Activated CD8-positive, alpha-beta memory T cell treated with anti-CD3 and anti-CD28 coated beads, Interleukin-2, amount 50 U/mL, for 1 hour (primary cell): ENCODE measurements around the gene FXYD6.

ENCODE experiments used
- DNase-seq: peaks from one replicate; pipeline ENCODE4 v3.0.0-alpha.2; 2020; ENCODE audit errors: extremely low read depth

FXYD6 gene

DNA sequence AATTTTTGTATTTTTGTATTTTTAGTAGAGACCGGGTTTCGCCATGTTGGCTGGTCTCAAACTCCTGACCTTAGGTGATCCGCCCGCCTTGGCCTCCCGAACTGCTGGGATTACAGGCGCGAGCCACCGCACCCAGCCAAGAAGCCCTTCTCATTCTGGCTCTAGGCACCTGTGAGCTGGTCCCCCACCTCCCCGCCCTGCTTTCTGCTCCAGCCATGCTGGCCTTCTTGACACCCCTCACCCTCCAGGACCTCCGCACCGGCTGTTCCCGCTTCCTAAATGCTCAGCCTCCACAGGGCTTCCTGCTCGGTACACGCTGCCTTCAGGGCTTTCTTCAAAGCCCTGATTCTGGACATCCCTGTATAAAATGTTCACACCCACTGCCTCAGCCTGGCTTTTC, 46.4 kb downstream of the FXYD6 start:
- no peak for DNase-seq

DNA sequence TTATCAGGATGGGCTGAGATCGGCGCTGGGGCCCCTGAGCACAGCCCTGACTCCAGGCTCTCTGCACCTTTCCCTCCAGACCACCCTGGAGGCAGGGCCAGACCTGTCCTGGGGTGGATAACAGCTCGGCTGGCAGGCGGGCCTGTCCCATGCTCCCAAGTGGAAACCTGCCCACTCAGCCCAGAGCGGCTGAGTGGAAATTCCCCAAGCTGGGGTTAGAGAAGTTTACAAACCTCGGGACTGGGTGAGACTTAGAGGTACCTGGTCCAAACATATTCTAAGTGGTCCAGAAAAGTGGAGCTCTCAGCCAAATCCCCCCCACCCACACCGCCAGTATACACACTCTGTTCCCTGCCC, 47.1 kb downstream of the FXYD6 start:
- no peak for DNase-seq

DNA sequence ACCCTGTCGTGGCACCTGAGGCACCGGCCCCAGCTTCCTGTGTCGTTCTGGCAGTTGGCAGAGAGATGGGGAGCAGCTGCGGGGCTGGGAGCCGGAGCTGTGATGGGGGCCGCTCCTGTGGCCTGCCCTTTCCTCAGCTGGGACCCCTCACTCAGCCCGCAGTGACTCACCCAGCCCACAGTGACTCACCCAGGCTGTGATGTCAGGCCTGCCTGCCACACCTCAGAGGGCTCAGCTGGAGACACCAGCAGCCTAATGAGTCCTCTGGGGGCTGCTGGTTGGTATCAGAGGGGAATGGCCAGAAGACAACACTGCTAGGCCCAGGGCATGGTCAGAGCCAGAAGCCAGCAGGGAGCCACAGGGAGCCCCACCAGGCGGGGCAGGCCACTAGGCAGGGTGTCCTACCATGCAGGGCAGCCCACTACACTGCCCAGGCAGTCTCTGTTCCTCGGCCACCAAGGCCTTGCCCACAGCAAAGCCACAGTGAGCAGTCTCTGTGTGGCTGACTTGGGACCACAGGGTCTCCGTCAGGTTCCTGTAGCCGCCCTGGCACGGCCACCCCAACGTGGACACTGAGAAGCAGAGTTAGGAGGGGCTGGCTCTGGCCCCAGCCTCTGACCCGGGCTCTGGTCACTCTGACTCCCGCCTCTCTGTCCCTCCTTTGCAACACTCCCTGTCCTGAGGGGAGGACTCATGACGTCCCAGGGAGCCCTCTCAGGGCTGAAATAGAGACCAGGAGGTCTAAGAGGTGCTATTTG, 47.7 kb downstream of the FXYD6 start:
- DNase-seq: peak; percentile 76

DNA sequence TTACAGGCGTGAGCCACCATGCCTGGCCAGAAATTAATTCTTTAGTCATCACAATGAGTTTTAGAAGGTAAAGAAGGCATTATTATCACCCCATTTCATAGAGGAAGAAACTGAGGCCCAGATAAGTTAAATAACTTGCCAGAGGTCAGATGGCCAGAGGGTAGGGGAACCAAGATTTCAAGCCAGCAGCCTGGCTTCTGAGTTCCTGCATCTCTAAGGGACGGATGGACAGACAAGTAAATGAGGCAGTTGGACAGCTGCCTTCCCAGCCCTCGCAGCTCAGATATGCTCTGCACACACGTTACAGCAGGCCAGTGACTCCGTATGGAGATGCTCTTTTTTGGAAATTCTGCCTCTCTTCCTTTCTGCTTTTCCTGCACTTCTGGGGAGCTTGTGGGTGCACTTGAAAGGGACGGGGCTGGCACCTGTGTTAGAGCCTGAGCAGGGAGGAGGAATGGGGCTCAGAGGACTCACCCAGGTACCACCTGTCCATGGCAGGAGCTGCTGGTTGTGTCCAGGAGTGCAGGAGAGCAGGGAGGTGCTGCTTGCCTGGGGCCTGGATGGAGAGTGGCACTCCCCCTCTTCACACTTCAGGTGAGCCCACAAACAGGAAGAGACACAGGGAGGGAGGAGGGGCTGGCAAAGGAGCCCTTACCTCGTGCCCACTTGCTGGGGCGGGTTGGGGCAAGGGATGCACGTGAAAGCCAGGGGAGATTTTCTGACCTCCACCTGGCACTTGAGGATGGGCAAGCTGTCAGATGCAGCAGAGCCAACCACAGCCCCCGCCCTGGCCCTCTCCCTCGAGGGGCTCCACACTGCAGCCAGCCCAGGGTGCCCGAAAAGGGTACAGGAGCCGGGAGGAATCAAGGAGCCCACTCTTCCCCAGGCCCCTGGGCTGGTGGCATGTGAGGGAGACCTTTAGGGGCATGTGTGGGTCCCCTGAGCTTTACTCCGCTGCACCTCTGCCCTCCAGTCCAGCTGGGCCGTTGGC, 48.6 kb downstream of the FXYD6 start:
- no peak for DNase-seq

DNA sequence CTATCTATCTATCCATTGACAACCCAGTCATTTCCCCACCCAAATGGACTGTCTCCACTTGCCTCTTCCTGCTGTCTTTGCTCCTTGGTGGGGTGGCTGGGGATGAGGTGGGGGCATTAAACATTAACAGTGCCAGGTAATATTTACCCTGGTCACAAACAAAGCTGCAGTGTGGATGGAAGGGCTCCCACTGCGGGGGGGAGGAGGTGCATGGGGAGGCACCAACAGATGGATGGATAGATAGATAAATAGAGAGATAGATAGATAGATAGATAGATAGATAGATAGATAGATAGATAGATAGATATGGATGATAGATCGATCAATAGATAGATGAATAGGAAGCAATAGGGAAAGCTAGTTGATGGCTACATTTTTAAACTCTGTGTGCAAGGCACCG, 49.6 kb downstream of the FXYD6 start:
- no peak for DNase-seq

DNA sequence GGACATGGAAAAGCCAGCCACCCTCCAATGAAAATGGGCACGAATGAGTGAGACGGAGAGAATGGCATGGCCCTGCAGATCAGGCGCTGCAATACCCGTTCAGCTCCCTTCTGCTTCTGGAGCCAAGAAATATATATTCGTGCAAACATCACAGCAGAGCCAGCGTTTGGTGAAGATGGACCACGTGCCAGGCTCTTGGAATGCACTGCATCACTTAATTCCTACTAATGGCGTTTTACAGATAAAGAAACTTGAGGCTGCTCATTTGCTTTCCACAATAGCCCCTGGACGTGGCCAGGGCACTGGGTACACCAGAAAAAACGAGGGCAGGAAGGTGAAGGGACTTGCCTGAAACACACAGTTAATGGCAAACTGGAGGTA, 50.3 kb downstream of the FXYD6 start:
- no peak for DNase-seq

DNA sequence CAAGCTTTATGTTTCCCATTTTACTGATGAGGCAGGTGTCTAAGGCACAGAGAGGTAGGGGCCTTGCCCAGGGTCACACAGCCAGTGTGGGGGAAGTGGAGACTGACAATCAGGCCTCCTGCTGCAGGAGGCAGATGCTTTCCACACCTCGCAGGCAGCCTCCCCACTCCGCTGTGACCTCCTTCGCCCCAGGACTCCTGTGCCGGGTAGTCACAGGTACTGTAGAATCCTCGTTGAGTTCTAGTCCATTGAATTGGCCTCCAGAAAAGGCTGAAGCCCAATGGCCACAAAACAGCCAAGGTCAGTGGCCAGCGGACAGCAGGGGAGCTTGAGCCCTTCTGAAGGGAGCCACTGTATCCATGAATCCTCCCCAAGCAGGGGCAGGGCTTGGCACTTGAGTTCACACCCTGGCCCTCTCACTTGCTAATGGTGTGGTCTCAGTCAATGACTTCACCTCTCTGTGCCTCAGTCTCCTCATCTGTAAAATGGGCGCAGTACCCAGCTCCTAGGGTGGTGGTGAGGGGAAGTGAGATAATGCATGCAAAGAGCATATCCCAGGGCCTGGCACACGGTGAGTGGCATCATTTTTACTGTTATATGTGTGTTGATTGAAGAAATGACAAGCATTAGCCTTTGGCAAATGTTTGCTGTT, 50.8 kb downstream of the FXYD6 start:
- DNase-seq: no peak

DNA sequence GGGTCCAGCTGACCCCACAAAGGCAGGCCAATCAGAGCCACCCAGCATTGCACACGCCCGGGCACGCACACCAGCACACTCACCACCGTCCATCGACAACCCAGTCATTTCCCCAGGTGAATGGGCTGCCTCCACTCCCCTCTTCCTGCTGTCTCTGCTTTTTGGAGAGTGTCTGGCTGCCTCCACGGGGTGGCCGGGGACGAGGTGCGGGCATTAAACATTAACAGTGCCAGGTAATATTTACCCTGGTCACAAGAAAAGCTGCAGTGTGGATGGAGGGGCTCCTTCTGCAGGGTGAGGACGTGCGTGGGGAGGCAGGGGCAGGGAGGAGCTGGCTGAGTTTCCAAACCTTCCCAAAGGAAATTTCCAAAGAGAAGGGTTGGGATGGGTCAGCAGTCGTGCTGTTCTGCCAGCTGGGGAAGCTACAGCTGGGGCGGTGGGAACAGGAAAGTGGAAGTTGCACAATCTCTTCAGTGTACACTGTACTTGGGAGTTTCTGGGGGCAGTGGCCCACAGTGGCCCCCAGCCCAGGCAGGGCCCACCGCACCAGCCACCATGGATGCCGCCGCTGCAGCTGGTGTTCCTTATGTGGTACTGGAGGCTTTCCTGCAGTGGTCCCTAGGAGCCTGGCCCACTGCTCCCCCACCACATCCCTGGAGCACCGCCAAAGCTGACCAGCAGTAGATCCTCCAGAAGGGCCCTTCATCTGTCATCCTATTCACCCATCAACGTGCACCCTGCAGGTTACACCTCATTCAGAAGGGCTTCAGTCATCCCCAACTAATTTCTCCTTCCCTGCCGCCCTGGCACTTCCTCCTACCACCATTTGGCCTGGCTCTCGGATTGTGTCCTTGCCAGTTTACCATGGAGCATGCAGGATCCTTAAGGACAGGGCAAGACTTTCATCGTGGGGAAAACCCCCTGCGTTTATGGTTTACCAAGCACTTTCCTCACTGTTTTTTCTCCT, 51.6 kb downstream of the FXYD6 start, which contains the start of gene FXYD2:
FXYD2 (minus strand) TSS at position 174 of the 967 bp plus-strand sequence; CDS start at position 108, 66 bp downstream.
- no peak for DNase-seq

DNA sequence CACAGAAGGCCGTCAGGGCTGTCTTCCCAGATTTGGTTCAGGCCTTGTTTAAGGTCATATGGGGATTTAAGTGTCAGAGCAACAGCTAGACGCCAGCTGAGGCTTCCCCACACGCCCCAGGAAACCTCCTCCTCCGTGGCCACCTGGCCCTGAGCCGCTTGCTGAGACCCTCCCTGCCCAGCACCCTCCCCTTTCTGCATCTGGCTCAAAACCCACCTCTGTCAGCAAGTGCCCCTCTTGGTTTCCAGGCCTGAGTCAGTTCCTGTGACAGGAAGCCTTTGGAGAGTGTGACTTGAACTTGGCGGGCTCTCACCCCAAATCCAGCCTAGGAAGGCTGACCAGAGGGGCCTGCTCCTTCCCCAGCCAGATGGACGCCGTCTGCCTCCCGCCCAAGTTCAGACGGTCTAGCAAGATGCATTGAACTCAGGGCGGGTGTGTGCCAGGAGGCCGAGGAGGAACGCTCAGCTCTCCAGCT, 52.5 kb downstream of the FXYD6 start:
- DNase-seq: no peak

DNA sequence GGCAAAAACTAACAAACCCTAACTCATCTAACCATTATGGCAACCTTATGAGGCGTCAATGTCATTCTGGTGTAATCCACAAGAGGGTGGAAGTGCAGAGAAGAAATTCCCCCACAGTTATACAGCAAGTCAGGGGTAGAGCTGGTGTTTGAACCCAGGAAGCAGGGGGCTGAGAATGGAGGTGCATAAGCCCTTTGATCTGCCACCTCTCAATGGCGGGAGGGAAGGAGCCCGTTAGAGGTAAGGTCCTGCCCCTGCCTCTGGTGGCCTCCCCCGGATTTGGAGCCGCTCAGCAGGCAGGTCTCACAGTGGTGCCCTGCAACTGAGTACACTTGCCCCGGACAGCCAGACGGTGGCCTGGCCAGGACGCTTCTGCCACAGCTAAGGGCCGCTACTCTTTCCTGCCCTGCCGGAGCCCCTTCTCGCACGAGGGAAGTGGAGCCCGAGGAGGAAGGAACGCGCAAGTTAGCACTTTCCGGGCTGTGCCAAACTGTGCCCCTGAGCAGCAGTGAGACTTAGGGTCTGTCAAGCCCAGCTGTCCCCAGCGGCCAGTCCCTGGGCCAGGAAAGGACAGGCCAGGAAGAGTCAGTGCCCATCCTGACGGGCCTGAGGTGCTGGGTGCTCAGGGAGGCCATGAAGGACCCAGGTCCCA, 53.0 kb downstream of the FXYD6 start:
- no peak for DNase-seq

DNA sequence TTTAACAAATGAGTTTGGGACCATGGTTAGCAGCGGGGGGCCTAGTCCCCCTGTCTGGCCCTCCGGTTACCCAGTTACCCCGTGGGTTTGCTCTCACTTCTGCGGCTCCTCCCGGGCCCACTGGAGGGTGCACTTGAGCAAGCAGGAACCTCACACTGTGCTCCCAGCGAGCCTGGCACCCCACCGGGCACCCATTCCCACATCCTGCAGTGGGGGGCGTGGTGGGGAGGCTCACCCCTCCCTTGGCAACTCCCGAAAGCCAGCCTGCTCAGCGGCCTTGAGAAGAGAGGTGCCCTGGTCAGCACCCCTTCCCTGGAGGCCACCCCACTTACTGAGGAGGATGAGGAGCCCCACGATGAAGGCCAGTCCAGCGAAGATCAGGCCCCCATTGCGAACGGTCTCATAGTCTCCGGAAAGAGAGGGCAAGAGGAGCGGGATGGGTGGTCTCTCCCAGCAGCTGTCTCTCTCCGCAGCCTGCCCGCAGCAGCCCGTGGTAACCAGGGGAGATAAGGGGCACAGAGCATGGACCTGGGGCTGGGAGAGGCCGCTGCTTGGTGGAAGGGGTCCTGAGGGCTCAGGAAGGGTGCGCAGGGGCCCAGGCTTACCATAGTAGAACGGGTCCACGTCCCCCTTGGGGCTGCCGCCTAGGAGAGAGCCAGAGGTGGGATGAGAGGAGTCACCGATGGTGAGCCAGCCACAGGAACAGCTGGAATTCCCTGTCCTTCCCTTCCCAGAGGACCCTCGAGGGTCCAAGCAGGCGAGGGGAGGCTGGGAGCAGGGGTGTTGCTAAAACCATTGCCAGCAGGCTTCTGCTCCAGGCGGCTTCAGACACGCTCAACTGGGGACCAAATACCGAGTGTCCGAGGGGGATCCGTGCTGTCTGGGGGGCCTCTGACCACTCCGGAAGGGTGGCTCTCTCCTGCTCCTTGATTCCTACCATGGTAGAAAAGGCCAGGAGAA, 54.1 kb downstream of the FXYD6 start:
- no peak for DNase-seq

DNA sequence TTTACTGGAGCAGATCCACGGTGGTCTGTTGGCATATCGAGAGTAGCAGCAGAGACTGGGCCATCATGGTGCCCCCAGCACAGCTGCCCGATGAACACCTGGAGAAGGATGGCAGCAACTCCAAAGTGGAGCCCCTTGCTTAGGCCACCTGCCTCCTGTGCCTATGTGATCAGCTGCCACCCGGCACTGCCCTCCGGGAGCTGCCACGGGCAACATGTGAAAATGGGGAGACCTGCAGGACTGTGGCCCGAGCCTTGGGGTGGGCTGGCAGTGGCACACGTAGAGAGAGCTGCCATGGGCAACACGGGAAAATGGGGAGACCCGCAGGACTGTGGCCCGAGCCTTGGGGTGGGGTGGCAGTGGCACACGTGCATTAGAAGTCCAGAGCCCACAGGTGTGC, 55.0 kb downstream of the FXYD6 start:
- no peak for DNase-seq

DNA sequence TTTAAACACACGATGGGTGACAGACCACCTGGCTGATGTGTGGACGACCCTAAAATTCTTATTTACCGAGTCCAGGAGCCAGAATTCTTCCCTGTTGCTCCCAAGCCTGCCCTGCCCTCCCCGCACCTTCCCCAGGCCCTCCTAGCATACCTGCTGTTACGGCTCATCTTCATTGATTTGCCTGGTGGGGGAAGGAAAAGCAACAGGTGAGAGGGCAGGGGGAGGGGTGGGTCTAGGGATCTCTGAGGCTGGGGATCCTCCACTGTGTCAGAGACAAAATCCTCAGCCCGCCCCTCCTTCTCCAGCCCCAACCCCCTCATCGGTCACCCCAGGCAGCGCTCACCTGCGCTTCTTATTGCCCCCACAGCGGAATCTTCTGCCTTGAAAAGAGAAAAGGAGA, 55.9 kb downstream of the FXYD6 start:
- no peak for DNase-seq

DNA sequence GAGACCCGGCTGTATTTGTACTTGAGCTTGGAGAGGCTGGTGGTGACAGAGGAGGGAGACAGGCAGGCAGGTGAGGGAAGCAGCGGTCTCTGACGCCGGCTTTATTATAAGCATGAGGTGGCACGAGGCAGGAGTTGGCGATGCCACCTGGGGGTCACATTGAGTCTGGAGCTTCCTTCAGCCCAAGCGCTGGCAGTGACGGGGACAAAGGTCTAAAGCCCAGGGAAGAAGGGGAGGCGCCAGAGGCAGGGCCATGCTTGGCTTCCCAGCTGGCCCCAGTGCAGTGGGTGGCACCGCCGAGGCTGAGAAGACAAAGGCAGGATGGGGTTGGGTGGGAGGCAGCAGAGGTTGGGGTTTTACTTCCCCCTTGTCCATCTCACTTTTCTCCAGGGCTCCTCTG, 56.4 kb downstream of the FXYD6 start:
- DNase-seq: no peak

DNA sequence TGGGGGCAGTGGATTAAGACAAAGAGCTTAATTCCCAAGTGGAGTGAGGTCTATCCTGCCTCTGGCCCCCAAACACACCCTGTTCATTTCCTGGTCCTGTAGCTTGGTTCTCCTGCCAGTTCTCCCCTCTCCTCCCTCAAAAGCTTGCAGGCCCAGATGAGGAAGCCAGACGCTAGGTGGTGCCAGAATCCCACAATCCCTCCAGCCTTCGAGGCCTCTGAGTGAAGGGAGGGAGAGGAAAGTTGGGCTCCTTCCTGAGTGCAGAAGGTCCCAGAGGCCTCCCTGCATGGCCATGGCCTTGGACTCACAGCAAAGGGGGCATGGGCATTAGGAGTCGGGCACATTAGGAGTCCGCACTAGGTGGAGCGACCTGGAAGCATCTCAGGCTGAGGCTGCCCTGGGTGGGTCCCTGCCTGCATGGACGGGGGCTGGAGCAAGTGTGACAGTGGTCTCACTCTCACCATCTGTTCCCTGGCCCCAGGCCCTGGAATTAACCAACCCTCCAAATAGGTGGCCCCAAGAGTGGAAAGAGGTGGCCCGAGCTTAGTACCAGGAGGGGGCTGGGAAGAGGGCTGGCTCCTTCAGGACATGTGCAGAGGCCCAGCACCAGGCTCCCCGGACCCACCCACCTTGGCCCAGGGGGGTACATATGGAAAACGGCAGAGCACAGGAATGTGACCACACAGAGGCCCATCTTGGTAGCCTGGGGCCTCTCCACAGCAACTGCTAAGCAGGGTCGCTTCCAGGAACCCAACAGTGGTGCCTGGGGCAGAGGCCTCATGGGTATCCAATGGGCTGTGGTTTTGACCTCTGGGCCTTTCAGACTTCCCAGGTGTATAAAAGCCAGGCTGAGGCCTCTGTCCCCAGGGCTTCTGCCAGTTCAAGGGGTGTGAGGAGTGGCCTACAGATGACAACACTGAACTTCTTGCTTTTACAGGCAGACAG, 57.1 kb downstream of the FXYD6 start:
- DNase-seq: no peak

DNA sequence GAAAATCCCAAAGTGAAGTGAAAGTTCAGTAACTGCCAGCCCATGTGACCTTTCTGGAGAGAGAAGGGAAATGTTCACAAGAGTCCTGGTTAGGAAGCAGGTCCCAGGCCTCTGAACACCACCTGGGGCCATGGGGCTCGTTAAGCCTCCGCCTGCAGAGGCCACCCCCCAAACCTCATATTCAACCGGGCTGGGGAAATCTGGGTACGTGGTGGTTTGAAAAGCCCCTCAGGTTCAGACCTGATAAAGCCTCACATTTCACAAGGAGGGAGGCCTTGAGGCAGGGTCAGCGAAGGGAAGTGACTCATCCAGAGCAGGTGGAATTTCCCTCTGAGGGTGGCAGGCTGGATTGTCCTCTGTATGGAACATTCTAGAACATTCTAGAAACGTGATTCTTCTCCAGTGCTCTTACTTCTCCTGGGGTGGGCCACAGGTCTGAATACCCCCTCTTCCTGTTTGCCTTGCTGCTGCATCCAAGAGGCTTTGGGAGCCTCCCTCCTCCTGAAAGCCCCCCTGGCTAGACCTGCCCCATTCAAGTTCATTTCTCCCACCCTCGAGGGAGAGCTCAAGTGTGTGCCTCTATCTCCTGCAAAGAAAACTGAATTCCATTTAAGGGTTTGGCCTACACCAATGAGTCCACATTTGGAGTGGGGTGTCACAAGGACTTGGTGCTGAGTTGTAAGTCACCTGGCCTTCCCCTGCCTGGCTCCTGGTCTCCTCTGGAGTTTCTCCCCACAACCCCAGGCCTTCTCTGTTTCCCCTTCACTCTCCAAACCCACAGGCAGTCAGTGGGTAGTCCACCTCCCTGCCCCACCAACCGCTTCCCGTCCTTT, 58.2 kb downstream of the FXYD6 start:
- no peak for DNase-seq

DNA sequence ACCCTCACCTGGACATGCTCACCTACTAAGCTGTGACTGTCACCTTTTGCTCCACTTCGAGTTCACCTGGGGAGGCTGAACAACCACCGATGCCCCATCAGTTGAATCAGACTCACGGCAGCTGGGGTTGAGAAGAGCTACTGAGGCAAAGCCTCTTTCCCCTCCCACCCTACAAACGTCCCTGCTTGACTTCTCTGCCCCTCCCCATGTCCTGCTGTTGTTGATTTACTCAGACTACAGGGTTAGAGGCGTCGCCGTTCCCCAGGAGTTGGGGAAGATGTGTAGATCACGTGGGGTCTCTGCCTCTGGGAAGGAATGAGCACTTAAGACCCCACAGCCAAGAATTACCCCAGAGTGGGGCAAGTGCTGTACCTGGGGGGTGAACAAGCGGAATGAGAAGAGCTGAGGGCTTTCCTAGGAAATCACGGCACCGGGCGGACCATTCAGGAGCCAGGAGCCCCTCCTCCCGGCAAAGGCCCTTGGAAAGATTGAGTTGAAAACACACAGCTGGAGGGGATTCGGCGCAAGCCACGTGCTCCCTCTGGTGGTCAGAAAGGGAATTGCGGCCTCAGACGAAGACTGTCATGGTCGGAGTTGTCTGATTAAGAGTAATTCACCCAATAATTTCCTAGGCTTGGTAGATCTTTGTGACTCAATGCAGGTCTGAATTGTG, 59.0 kb downstream of the FXYD6 start:
- peak; percentile 46 for DNase-seq
